HL-60 (cell line): Measurements from ENCODE around the gene CDC6.

Experiments used
- DNase-seq, 2 experiments: peaks; one replicate each; pipeline ENCODE4 v3.0.0-alpha.2; 2010 to 2020; ENCODE audit warnings: low read depth in 1 of 2, low spot score in 1 of 2
- H3K27ac ChIP-seq: fragments of 250-450 bp; sonication (Bioruptor Pico); replicated peaks from 2 replicates; pipeline ENCODE4 v1.5.1; 2020; ENCODE audit warnings: mild to moderate bottlenecking, moderate library complexity
- H3K27me3 ChIP-seq: fragments of 250-450 bp; sonication (Bioruptor Pico); 2 replicates; pipeline ENCODE4 v1.5.1; 2021; ENCODE audit warnings: mild to moderate bottlenecking, moderate library complexity; ENCODE audit not compliant: insufficient read depth, poor library complexity, severe bottlenecking
- H3K4me3 ChIP-seq: replicated peaks from 2 replicates; pipeline ENCODE4 v1.5.1; 2011; ENCODE audit warnings: mild to moderate bottlenecking, control low read depth, low read length; ENCODE audit not compliant: insufficient read depth
- CTCF ChIP-seq: IDR thresholded peaks from one replicate; pipeline ENCODE4 v1.5.1; 2011; ENCODE audit warnings: low read length, control low read depth, inconsistent platforms; ENCODE audit not compliant: insufficient read depth
- GABPA ChIP-seq: IDR thresholded peaks from 2 replicates; pipeline ENCODE4 v1.6.1; 2012; ENCODE audit warnings: low read depth
- POLR2AphosphoS5 ChIP-seq: IDR thresholded peaks from 2 replicates; pipeline ENCODE4 v1.6.1; 2012; ENCODE audit warnings: low read depth
- REST ChIP-seq: IDR thresholded peaks from 2 replicates; pipeline ENCODE4 v1.6.1; 2012; ENCODE audit warnings: low read depth; ENCODE audit not compliant: insufficient replicate concordance
- SPI1 ChIP-seq: IDR thresholded peaks from 2 replicates; pipeline ENCODE4 v1.6.1; 2012; ENCODE audit warnings: low read depth, mild to moderate bottlenecking, borderline replicate concordance

Gene CDC6

GRCh38 chr17:40312131-40312731, 24.6 kb downstream of the CDC6 start:
- no peak overlapping the region for H3K27ac ChIP-seq
- no peak for TF ChIP-seq SPI1
- TF ChIP-seq REST, result no peak
- TF ChIP-seq CTCF, result no peak
- TF ChIP-seq GABPA, result no peak
- TF ChIP-seq POLR2AphosphoS5, result no peak
- no peak overlapping the region for H3K4me3 ChIP-seq
- DNase-seq, result no peak
- H3K27me3 ChIP-seq, result no peaks in the 10 kb centered on the region

DNA sequence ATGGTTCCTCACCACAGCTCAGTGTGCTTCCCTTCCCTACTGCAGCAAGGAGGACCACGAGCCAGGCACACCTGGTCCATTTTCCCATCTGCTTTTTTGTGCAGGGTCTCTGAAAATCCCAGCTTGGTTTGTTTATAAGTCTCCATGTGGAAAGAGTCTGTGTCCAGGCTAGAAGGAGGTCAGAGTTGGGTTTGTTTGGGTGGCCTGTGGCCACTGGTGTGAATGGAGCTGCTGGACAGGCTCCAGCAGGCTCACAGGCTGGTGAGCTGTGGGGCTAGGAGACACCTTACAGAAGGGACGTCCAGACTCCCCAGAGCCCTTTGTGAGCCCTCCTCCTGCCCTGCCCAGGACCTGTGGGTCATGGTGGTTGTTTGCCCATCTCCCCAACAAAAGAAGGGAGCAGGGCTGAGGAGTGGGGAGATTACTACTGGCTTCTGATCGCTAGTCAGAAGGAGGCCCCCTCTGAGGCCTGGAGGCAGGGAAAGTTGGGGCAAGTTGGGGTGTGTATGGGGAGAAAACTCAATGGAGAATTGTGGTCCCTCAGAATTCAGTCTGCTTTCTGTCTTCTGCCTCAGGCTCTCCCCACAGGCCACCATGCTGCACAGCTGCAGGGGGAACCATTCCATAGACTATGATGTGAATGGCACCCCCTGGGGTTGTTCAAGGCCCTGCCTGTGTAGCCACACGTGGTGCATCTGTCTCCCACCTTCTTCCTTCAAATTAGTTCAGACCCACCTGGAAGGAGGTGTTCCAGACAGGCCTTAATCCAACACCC, 25.4 kb downstream of the CDC6 start:
- Histone ChIP-seq H3K27ac (no peak overlapping the region), H3K4me3 (no peak overlapping the region), H3K27me3 (no peaks in the 10 kb centered on the region)
- no peak for TF ChIP-seq SPI1
- TF ChIP-seq POLR2AphosphoS5, result no peak
- no peak for TF ChIP-seq REST
- TF ChIP-seq GABPA, result no peak
- no peak for TF ChIP-seq CTCF
- DNase-seq, result no peak

- Histone ChIP-seq H3K4me3 (no peak overlapping the region), H3K27me3 (no peaks in the 10 kb centered on the region), H3K27ac (no peak overlapping the region)
- DNase-seq, result no peak
- TF ChIP-seq CTCF (no peak), GABPA (no peak), SPI1 (no peak), POLR2AphosphoS5 (no peak), REST (no peak)
These were observed 26.2 kb downstream of the CDC6 start for GRCh38 chr17:40313668-40314583.
